Activated naive CD8-positive, alpha-beta T cell treated with anti-CD3 and anti-CD28 coated beads, Interleukin-2, amount 10 ng/mL, durations not matched to agents 7 days and 5 days (primary cell): ENCODE results near the gene RRAGB. TPM values are rescaled to one million over a fixed set of nuclear protein-coding genes. Genes with fewer than 3 reads are reported as not detected.

Source experiments
- ATAC-seq: fragments of 150-1000 bp; cut with Tn5 transposase; one replicate; pipeline ENCODE4 v1.10.0; 2021; ENCODE audit warnings: low read depth, moderate library complexity
- POLR2A ChIA-PET: fragments of 350-600 bp; sonication (Branson Sonifier 250); formaldehyde crosslinking; loops from one replicate; lab custom pipeline; 2021; ENCODE audit warnings: antibody characterized with exemption; lab: Charles Lee
- DNase-seq: peaks from one replicate; pipeline ENCODE4 v3.0.0; 2021
- H3K27ac Mint-ChIP-seq: one replicate; pipeline ENCODE4 v1.8.0; 2022; ENCODE audit warnings: mild to moderate bottlenecking, mixed read lengths
- H3K27me3 Mint-ChIP-seq: one replicate; pipeline ENCODE4 v1.8.0; 2022; ENCODE audit warnings: mild to moderate bottlenecking, moderate library complexity, mixed read lengths
- H3K36me3 Mint-ChIP-seq: one replicate; pipeline ENCODE4 v1.8.0; 2021; ENCODE audit warnings: mild to moderate bottlenecking, mixed read lengths
- H3K4me1 Mint-ChIP-seq: one replicate; pipeline ENCODE4 v1.8.0; 2021; ENCODE audit warnings: mixed read lengths
- H3K4me3 Mint-ChIP-seq: one replicate; pipeline ENCODE4 v1.8.0; 2022; ENCODE audit warnings: mild to moderate bottlenecking, moderate library complexity, mixed read lengths
- H3K9me3 Mint-ChIP-seq: one replicate; pipeline ENCODE4 v1.8.0; 2021; ENCODE audit warnings: mixed read lengths
- total RNA-seq, 2 experiments: library from RNA; stranded (reverse); gene quantifications; one replicate each; pipeline ENCODE4 v1.2.3, GENCODE V29; 2021

Gene RRAGB
- total RNA-seq, 2 experiments from 2014 or later = 10.5 to 13.3 TPM

- Mint-ChIP-seq H3K4me3 (no peak overlapping the region), H3K9me3 (peaks cover 2% of the 10 kb centered on the region), H3K4me1 (no peaks in the 10 kb centered on the region), H3K27ac (no peak overlapping the region), H3K27me3 (no peaks in the 10 kb centered on the region), H3K36me3 (peaks cover 2% of the 10 kb centered on the region)
- DNase-seq = no peak
- no peak for ATAC-seq
- POLR2A ChIA-PET = no interaction called here
These were observed 70.2 kb downstream of the RRAGB start for GRCh38 chrX:55787727-55788126.

- Mint-ChIP-seq H3K4me1 (no peaks in the 10 kb centered on the region), H3K4me3 (no peak overlapping the region), H3K36me3 (no peaks in the 10 kb centered on the region), H3K9me3 (peaks cover 1% of the 10 kb centered on the region), H3K27ac (no peak overlapping the region), H3K27me3 (no peaks in the 10 kb centered on the region)
- POLR2A ChIA-PET = no interaction called here
- no peak for ATAC-seq
- DNase-seq = no peak
These were observed 76.9 kb downstream of the RRAGB start for GRCh38 chrX:55794405-55794804.

- Mint-ChIP-seq H3K4me1 (no peaks in the 10 kb centered on the region), H3K27me3 (no peaks in the 10 kb centered on the region), H3K27ac (no peak overlapping the region), H3K36me3 (no peaks in the 10 kb centered on the region), H3K9me3 (peaks cover 1% of the 10 kb centered on the region), H3K4me3 (no peak overlapping the region)
- DNase-seq (no peak), ATAC-seq (no peak)
- POLR2A ChIA-PET = no interaction called here
These were observed 78.9 kb downstream of the RRAGB start for GRCh38 chrX:55796496-55796895.

GRCh38 chrX:55801811-55802210, 84.3 kb downstream of the RRAGB start:
- Mint-ChIP-seq H3K27me3 (no peaks in the 10 kb centered on the region), H3K4me3 (no peak overlapping the region)
- POLR2A ChIA-PET = no interaction called here

More at GRCh38 chrX:55801811-55802210, 84.3 kb downstream of the RRAGB start:
- DNase-seq (no peak), ATAC-seq (no peak)
- H3K9me3 Mint-ChIP-seq = peaks cover 1% of the 10 kb centered on the region
- no peaks in the 10 kb centered on the region for H3K36me3 Mint-ChIP-seq
- H3K4me1 Mint-ChIP-seq = no peaks in the 10 kb centered on the region
- no peak overlapping the region for H3K27ac Mint-ChIP-seq

Other genes starting within 250 kb of the RRAGB start
- gene USP51, start 227.9 kb upstream of the RRAGB start, total RNA-seq = 1 to 10 TPM; 1.6 to 2.0 TPM
- not detected for gene FOXR2, start 94.3 kb upstream of the RRAGB start, total RNA-seq